HG03103 (cell line): Measurements from ENCODE around the gene GPSM1.

Source experiments
- ATAC-seq: cut with Tn5 transposase; IDR thresholded peaks from one replicate; pipeline ENCODE4 v1.9.1; 2021; ENCODE audit warnings: low read depth; ENCODE audit not compliant: unreplicated experiment

The GPSM1 gene

GRCh38 chr9:136303825-136304416, 23.4 kb upstream of the GPSM1 start, which contains the start of gene CCDC187:
Gene CCDC187 (minus strand): TSS chr9:136304094. CDS start chr9:136303830, 264 bp downstream.
- no peak for ATAC-seq

GRCh38 chr9:136304456-136304855, 22.9 kb upstream of the GPSM1 start:
- ATAC-seq: no peak

GRCh38 chr9:136304981-136305380, 22.4 kb upstream of the GPSM1 start:
- ATAC-seq: no peak

- no peak for ATAC-seq
These were observed 21.5 kb upstream of the GPSM1 start for GRCh38 chr9:136305804-136306203.

DNA sequence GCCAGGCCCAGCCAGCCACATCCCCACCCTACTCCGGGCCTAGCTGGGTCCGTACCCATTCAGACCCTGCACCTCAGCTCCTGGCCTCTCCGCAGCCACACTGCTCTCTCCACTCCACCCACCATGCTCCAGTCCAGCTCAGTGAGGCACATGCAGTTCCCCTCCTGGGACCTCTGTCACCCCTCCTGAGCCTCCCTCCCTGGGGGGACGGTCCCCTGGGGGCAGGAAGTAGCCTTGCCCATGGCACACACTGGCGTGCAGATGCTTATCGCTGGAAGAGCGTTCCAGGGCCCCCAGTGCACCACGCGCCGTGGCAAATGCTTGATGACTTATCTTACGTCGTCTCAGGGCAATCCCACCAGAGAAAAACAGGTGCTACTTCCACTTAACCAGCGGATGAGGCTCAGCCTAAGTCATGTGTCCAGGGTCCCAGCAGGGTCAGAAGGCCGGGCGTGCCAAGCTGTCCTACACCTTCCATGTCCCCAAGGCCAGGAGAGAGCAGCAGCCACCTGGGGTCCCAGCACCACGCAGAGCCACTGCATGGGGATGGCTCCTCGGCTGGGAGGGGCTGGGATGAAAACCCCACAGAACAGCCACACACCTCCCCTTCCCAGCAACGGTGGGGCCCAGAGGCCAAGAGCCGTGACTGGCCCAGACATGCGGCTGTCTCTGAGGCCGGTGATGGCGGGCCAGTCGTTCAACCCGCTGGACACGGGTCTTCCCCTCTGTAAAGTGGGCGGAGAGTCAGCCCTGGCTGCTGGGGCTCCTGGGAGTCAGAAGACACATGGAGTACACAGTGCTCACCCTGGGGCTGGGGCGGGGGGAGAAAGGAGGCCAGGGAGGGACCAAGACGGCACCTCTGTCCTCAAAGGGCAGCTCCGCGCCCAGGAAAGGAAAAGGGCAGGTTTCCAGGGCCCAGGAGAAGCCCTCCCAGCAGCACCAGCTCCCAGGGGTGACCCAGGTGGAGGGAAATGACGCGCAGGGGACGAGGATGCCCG, 20.8 kb upstream of the GPSM1 start:
- ATAC-seq: no peak

DNA sequence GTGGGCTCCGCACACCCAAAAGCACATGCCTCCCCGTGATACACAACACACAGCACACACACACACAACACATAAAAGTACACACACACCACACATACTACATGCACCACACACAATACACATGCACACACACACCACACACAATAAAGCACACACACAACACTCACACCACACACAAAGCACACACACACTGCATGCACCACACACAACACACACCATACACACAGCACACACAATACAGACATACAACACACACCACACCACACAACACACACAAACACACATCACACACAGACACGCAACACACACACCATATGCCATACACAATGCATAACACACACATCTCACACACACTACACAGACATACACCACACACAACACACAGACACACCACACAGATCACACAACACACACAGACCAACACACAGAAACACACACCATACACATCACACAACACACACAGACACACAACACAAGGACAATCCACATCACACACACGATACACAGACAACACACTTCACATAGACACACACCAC, 20.1 kb upstream of the GPSM1 start:
- no peak for ATAC-seq

DNA sequence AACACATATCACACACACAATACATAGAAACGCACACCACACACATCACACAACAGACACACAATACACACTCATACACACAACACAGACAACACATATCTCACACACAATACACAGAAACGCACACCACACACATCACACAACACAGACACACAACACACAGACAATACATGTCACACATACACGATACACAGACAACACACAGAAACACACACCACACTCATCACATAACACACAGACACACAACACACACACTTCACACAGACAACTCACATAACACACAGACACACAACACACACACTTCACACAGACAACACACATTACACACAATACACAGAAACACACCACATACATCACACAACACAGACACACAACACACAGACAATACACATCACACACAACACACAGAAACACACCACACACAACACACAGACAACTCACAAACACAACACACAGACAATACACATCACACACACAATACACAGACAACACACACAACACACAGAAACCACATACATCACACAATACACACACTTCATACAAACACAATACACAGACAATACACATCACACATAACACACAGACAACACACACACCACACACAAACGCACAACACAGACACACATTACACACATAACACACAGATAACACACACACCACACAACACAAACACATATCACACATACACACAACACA, 19.2 kb upstream of the GPSM1 start:
- no peak for ATAC-seq

- ATAC-seq: no peak
These were observed 18.7 kb upstream of the GPSM1 start for GRCh38 chr9:136308702-136309053.

GRCh38 chr9:136309101-136309801, 18.1 kb upstream of the GPSM1 start:
- ATAC-seq: no peak

DNA sequence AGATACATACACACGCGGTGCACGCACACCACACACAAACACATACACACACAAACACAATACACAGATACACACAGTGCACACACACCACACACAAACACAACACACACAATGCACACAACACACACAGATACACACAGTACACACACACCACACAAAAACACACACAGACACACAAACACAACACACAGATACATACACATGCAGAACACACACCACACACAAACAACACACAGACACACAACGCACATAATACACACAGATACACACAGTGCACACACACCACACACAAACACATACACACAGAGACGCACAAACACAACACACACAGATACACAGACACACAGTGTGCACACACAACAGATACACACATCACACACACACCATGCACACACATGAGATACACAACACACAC, 17.5 kb upstream of the GPSM1 start:
- no peak for ATAC-seq

DNA sequence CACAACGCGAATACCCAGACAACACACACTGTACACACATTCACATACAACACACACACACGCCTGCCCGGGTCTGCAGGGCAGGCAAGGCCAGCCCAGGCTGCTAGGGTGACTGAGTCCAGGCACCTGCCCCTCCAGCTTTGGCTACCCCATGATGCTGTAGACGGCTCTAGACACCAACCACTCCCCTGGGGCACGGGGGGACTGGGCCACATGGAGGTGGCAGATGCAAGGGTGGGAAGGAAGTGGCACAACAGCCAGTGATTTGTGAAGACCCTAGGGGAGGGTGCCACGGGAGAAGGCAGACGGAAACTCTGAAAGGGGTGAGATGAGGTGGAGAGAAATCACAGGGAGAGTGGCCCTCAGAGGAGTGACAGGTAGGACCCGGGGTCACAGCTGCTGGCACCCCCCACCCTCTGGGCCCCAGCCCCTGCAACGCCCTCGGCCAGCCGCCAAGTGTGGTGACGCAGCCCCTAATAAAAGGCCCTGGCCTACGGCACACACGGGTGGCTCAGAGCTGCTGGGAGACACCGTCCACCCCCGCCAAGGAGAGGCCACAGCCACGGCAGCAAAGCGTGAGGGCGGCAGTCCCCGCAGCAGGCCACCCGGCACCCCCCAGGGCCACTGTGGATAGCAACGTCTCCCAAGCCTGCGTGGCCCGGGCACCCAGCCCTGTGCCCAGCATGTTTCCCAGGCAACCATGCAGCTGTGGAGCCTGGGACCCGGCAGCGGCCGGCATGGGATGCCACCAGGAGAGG, 16.9 kb upstream of the GPSM1 start:
- no peak for ATAC-seq

DNA sequence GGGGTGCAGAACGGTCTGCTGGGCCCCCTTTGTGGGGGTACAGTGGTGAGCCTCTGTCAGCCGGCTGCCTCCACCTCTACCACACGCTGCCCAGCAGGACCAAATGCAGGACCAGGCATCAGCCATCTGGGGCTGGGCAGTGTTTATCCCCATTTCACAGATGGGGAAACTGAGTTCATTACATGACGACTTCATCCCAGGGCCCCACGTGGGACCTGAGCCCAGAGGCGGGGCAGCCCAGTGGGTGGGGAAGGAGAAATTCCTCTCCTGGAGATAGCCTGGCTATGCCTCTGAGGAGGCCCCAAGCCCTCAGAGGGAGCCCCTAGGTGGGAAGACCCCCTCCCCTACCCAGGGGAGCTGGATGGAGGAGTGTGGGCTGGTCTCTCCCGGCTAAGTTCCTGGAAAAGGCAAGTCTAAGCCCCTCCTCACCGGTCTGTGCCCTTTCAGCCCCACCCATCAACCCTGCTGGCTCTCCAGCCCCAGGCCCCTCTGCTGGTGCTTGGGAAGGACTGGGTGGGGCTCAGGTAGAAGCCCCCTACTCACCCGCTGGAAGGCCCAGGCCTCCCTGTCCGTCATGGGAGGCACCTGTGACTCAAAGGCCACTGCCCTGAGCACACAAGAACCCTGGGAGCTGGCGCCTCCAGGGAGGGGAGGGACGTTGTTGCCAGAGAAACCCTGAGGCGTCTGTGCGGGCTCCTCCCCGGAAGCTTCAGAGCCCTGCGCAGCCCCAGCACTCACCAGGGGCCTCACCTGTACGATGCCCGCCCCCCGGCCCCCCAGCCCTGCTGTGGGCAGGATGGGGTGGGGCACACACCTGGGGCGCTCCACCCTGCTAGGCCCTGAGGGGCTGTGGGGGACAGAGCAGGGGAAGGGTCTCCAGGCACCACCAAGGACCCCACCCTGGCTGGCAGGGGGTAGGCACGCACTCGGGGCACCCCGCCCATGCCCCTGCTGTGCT, 16.0 kb upstream of the GPSM1 start:
- ATAC-seq: no peak

DNA sequence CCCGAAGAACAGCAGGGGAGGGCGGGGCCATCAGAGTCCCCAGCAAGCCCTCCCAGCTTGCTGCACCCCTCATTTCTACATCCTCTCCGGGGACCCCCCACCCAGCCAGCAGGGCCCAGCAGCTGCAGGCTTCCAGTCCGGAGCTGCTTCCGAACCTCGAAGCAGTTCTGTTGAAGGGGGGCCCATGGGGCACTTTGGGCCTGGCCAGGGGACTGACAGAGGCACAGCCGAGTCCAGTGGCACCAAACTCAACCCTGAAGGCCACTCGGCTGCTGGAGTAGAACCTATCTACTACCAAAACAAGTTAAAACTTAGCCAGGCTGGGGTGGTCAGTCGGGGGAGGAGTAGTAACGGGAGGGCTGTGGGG, 15.3 kb upstream of the GPSM1 start:
- ATAC-seq: no peak

GRCh38 chr9:136312436-136312835, 14.9 kb upstream of the GPSM1 start:
- ATAC-seq: no peak

- no peak for ATAC-seq
These were observed 14.0 kb upstream of the GPSM1 start for GRCh38 chr9:136313111-136314055.

DNA sequence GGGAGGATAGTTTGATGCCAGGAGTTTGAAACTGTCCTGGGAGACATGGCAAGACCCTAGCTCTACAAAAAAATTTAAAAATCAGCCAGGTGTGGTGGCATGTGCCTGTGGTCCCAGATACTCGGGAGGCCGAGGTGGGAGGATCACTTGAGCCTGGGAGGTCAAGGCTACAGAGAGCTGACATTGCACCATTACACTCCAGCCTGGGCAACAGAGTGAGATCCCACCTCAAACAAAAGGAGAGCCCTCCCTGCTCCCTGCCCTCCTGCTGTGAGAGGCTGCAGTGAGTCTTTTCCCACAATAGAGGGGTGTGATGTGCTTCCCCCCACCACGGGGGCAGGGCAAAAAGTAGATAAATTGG, 13.3 kb upstream of the GPSM1 start:
- ATAC-seq: no peak

GRCh38 chr9:136314944-136315343, 12.4 kb upstream of the GPSM1 start:
- no peak for ATAC-seq
